ENCODE measurements around the gene NELL1.
A peak's percentile ranks its signal among the peaks of the same experiment; 100 is the strongest.

NELL1 gene

DNA sequence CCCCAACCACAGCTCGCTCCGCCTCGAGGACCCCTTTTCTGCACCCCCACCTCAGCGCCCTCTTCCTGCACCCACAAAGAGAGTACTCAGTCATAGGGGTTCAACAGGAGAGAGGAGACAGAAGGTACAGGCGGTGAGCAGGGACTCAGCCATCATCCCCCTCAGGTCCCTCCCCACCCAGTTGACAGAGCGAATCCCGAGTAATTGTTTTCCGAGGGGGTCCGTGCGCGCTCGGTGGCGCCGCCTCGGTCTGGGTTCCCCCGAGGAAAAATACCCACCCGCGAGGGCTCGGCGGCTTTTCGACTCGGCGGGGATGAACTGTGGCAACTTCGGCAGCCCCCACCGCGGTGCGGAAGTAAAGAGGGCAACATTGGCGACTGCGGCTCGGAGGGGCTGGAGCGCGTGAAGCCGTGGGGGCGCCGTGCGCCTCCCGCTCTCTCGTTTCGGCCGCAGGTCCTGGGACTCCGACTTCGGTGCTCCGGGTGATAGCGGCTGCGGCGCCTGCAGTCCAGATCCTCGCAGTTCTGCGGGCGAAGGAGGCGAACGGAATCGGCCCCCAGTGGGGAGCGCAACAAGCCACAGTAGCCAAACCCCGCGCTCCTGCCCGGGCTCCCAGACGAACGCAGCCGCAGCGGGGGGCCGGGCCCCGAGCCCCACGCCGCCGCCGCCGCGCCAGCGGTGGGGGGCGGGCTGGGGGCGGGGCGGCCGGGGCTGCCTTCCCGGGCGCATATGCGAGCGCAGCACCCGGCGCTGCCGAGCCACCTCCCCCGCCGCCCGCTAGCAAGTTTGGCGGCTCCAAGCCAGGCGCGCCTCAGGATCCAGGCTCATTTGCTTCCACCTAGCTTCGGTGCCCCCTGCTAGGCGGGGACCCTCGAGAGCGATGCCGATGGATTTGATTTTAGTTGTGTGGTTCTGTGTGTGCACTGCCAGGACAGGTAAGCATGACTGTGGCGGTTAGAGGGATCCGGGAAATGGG, at the start of gene NELL1:
Gene NELL1 (plus strand): TSS at position 743 of the 976 bp plus-strand sequence.
- DNase-seq, result peak in 1 of 2 experiments; percentile 53

DNA sequence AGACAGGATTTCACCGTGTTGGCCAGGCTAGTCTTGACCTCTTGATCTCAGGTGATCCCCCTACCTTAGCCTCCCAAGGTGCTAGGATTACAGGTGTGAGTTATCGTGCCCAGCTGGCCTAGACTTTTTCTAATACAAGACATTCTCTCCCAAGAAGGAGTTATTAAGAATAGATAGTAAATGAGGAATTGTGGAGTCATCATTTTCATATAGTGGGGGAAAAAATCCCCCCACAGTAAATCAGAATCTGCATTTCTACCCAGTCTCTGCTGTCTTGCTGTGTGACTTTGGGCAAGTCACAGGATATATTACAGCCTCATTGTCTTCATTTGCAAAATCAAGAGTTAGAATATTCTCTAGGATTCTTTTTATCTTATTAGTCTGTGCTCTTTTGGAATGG, 48.4 kb upstream of the NELL1 start:
- no peak for DNase-seq

DNA sequence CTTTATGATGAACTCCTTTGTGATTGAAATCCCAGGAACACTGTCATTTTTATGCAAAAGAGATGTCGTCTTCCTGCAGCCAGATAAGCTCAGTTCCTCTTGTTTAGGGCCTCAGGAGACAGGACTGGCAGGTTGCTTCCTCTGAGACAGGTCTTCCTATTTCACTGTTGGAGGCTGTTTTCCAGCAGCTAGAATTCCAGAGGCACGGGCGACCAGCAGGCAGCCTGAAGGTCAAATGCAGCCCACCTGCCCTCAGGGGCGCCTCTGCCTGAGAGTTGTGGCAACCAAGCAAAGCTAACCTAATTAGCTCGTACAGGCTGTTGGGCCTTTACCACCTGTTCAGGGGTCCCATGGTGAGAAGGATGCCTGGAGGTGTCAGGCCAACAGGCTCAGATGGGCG, 47.7 kb upstream of the NELL1 start:
- DNase-seq, result no peak

DNA sequence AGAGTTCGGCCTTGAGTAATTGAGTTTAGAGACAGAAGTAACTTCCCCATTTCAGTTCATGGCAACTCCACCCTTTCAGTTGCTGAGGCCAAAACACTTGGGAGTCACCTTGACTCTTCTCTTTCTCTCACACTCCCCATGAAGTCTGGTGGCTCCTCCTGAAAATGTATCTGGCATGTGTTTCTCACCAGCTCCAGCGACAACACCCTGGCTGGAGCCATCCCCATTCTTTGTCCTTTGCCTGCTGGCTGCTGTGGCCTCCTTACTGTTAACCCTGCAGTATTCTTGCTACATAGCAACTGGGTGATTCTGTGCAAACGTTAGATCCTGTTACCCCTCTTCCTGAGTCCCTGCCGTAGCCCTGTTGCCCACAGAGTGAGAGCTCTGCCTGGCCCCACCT, 46.1 kb upstream of the NELL1 start:
- no peak for DNase-seq

DNA sequence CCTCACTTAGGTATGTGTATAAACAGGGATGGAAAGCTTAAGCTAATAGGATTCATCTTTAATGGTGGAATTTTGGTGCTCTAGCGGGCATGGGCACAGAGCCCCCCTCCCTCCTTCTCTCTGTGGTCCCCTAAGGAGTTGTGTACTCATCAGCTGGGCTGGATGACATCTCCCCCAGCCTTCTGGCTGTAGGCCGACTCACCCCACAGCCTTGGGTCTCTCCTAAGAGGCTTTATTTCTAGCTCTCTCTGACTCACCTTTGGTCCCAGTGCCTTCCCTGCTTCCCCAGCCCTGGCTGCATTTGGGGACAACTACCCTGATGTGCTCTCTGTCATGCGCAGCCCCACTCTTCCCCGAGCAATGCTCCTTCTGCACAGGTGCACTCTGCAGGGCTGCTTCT, 43.1 kb upstream of the NELL1 start:
- DNase-seq, result no peak

DNA sequence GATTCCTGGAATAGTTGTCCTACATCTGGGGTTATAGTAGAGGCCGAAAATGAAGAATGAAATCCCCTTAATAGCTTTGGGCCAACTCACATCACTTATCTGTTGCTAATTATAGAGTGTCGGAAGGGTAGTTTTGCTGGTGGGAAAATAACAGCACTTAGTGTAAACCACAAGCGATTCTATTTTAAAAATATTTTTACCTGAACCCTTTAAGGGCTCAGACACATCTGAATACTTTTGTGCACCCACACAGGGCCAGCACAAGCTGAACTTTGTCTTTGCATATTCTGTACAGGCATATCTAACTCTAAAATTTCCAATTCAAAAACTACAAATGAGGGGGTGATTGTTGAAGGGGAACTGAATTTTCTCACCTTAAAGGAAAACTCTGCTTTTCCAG, 42.4 kb upstream of the NELL1 start:
- no peak for DNase-seq

DNA sequence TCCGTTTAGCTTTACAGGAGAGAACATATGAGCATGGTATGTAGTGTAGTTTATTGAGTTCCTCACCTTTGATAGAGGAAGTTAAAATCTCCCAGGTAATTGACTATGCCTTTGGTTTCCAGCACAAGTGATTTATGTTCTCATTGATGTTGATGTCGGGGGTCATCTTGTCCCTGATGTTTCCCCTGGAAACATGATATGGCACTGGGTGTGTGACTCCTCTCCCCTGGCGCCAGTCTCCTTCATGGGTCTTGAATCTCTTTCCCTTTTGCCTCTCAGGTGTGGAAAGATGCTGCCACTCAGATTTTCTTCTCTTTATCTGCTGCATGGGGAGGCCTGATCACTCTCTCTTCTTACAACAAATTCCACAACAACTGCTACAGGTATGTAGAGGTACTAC, 41.7 kb upstream of the NELL1 start:
- no peak for DNase-seq

DNA sequence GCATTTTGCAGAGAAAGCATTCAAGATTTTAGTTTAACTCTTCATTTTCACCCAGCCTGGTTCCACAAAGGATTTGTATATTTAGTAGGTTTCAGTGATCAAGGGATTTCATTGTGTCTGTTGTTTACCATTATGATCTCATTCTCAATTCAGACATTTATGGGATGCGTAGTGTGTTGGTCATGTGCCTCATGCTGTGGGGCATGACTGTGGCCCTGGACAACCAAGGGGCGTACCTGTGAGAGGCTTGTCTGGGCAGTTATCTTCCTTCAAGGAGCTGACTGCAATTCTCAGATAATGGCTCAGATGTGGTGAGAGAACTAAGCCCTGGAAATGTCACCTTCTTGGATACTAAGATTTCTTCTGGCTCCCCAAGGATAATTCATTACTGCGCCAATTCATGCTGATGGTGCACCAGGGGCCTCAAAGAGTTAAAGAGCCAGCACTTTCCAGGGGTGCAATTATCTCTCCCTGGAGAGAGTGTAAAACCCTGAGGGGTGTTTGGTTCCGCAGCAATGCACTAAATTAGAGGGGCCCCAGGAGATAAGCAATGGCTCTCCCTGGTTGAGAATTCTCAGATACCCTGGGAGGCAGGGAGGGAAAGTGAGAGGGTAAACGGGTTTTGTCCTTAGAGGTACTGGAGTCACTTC, 37.7 kb upstream of the NELL1 start:
- DNase-seq, result no peak

DNA sequence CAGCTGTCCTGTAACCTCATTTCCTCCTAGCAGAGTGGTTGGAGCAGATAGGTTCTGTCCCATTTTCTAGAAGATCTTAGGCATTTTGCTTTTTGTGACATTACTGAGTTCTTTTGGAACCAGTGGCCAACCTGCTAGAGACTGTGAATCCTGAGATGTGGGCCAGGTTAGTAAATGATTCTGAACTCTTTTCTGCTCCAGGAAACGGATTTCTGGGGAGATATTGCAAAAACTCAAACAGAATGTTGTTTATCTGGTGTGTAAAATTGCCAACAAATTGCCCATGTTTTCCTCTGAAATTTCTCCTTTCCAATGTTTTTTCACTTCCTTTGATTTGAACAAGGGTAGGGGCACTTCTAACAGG, 37.2 kb upstream of the NELL1 start:
- no peak for DNase-seq

DNA sequence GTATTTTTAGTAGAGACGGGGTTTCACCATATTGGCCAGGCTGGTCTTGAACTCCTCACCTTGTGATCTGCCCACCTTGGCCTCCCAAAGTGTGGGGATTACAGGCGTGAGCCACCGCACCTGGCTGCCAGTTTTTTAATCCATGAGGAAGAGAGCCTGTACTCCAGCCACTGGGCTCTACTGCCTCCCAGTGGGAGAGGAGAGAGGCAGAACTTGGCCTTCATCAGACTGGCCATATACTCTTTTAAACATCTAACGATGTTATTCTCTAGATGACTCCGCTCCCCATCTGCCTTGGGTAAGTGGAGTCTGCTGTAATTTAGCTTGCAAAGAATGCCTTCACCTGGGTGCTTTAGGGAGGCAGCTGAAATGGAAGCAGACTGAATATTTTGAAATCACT, 35.3 kb upstream of the NELL1 start:
- DNase-seq, result no peak

DNA sequence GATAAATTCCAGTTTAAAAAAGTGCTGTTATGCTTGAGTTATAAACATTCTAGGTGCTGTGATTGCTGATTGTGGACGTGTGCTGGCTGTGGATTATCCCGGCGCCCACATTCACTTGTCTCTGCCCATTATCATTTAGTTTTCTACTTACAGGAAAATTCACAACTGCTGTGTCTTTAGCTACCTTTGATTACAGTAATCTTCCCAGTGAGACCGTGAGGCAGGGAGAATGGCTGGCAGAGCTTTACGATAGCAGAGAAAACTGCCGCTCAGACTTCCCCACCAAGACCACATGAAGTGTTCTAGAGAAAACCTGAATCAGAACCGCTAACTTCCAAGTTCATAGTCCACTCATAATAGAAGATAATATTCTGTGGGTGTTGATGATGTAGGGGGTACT, 34.6 kb upstream of the NELL1 start:
- DNase-seq, result no peak

DNA sequence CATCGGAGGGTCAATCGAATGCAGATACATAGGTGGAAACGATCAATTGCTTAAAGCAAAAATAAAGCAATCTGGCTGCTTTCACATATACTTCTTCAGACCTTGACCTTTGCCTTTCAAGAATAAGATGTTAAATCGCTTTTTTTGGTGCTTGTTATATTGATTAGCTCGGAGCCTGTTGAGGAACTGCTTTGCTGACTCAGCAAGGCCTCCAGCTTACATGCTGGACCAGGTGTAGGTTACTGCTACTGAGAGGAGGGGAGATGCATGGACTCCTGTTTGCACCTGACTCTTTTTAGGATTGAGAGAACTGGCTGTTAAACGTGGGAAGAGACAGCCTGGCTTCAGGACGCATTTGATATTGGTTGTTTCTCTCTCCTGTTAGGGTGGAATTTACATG, 31.3 kb upstream of the NELL1 start:
- DNase-seq, result no peak

DNA sequence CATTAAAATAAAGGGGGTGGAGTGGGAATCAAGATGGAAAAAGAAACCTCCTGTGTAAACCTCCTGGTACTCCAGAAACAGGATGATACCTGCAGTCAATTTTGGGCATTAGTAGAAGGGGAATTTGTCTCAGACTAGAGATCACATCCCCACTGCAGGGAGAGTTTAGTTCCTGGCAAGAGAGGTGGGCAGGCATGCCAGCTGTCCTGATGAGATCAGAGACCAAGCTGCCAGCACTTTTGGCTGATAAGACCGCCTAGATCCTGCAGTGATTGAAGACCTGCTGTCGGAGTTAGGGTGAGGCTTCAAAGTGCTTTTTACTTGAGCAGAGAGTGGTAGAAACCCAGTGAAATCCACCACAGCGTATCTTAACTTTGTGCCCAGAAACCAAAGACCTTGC, 29.7 kb upstream of the NELL1 start:
- DNase-seq, result no peak

DNA sequence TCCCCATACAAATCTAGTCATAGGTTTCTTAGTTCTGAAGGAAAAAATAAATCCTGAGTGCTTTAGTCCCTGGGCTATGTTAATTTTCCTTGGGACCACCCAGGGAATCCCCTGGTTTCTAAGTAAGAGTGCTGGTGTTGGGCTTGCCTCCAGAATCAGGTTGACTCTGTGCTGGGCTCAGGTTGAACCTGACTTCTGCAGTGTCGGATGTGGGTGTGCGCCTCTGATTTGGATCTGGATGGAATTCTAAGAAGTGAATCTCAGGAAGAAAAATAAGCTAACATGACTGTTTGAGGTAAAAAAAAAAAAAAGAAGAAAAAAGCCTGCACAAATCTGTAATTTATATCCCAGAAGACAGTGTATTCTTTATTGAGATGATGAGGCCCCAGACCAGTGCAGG, 29.0 kb upstream of the NELL1 start:
- DNase-seq, result no peak

DNA sequence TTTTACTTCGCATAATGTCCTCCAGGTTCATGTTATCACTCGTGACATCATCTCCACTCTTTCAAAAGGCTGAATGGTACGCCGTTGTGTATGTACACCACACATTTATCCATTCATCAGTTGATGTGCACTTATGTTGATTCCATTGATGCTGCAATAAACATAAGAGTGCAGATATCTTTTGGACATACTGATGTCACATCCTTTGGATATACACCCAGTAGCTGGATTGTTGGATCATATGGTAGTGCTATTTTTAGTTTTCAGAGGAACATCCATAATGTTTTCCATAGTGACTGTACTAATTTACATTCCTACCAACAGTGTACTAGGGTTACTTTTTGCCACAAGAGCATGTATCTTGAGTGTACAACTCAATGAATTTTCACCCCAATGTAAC, 25.0 kb upstream of the NELL1 start:
- DNase-seq, result no peak

DNA sequence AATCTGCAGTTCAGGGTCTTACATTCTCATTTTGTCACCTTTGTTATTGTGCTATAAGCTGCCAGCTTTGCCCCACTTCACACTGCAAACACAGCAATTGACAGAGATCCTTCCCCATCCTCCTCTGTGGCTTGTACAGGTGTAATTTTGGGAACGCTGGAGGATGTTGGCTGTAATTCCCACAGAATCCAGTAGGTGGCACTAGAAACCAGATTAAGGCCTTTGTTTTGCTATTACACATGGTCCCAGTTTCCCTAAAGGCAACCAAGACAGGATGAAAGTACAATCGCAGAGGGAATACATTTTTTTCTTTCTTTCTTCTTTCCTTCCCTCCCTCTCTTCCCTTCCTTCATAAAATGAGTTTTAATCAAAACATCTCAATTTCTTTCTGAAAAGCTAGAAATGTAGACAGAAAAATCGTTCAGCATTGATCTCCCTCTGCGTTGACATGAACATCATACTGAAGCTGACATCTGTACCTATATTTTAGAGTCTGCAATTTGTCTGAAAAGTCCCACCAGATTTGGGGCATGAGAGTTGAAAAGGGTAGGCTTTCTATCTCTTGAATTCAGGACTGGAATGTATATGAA, 21.3 kb upstream of the NELL1 start:
- DNase-seq, result peak; percentile 62 to 76

DNA sequence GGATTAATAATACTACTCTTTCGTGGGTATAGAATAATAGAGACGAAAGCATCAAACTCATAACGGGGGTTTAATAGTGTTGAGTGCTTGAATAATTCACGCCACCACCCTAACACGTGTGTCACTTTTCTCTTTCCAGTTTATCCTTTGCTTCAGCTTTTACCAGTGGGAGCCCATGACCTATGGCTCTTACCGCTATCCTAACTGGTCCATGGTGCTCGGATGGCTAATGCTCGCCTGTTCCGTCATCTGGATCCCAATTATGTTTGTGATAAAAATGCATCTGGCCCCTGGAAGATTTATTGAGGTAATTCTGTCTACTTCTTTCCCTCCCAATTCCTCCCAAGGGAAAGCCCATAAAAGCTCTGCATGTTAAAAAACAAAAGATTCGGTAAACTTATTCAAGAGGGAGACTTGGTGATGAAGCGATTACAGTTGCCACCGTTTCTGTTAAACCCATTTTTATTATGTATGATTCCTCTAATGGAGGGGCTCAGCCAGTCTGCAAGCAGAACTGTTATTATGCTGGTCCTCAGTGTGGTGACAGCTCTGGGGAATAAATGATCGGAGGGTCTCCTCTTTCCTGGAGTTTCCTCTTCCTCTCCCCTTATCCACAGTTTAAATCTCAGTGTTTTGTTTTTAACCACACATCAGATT, 17.1 kb upstream of the NELL1 start:
- no peak for DNase-seq

DNA sequence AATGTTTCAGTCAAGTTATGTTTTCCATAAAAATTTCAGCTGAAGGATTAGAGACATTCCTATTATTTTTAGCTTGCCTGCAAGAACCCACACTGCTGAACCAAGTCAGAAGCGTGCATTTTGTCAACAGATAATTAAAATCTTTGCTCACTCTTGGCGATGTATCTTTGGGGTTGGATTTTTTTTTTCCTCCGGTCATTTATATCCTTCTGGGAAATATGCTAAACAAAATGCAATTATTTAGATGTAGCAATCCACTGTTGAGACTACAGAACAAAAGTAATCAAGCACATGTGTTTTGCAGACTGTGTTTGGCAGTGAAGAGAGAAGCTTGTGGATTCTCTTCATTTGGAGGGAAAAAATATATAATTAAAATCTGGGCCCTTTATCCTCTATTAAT, 15.3 kb upstream of the NELL1 start:
- no peak for DNase-seq

DNA sequence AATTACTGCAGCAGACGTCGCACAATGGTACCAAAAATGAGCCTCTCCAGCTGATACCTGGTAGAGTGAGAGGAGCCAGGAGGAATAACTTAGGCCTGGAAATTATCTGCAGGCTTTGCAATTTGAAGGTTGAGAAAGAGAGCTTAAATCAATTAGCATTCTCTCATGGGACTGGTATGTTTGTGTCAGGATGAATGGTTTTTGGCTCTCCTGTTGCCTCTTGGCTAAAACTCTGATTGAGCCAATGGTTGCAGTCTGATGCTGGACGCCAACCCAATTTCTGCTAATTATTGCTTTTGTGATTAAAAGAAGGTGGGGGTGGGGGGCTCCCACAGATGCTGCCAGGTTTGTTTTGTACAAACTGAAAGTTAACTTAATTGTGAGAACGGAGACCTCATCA, 12.5 kb upstream of the NELL1 start:
- DNase-seq, result peak; percentile 78 to 83

DNA sequence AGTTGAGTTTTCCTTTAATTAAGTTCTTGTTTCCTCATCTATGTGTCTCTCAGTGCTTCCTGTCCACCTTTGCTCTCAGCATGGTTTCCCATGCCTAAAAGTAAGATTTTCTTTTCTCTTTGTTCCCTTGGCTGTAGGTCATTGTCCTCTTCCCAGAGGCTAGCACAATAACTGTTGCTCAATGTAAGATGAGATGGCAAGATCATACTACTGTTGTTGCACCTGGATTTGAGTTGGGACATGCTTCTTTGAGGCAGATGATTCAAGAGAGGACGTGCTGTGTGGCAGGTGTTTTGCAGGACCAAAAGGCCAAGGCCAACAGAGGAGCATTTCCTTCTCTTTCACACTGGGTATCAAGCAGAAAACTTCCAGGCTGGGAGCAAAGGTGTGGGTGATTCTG, 11.3 kb upstream of the NELL1 start:
- DNase-seq, result peak; percentile 77 to 85

DNA sequence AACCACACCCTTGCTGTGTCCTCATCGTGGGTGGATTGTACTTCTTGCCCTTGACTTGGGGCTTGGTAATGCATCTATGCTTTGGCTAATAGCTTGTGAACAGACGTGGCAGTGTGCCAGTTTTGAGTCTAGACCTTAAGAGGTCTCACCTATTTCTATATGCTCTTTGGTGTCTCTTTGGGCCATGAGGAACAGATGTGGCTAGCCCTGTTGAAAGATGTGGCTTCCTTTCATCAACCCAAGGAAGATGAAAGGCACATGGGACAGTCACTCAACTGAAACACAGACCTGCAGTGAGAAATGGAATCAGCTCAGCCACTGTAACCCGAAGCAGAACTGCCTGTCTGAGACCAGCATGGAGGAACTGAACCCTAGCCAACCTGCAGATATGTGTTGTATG, 7.9 kb upstream of the NELL1 start:
- no peak for DNase-seq

DNA sequence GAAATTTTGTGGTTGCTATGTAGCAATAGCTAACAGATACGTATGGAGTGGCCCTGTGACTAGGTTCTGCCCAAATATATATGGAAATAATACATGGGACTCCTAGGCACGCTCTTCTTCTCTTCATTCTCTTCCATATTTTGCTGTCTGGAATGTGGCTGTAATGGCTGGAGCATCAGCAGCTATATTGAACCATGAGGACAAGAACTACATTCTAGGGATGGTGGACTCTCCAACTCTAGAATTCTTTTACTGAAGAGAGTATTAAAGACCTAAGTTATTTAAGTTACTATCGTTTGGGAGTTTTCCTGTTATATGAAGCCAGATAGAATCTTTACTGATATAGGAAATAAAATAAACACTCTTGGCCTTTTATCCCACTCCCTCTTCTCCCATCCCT, 7.5 kb upstream of the NELL1 start:
- no peak for DNase-seq

DNA sequence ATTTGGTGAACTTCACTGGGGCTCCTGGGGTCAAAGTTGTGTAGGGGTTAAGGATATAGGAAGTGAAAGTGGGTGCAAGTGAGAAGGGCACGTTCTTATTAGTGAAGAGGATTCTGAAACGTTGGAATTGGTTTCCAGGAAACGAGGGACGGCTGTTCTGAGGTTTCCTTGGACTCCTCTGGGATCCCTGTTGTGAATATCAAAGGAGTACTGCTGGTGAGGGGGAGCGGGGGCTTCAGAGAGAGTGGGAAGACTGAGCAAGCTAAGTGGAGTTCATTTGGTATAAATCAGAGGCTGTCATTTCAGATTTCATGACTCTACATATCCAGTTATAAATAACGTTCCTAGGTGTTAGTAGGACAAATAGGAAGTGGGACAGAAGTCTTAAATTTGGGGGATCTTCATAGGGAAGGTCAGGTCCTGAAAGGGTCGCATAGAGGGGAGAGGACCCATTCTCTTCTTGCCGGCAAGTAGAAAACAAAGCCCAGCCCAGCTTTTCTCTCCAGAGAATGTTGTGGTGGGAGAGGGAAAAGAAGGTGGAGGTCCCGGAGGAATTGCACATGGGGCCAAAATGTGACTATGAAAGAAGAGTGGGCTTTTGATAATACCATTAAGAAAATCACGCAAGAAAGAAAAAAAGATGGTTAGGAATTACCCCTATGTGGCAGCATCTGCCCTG, 1.1 kb upstream of the NELL1 start:
- DNase-seq, result no peak
